ENCODE measurements around the gene RNASE11. TPM values are rescaled to one million over a fixed set of nuclear protein-coding genes. Genes with fewer than 3 reads are reported as not detected.

The RNASE11 gene
- total and polyA plus RNA-seq, 12 donors: 0.11 to 0.57 TPM; not detected in 10

DNA sequence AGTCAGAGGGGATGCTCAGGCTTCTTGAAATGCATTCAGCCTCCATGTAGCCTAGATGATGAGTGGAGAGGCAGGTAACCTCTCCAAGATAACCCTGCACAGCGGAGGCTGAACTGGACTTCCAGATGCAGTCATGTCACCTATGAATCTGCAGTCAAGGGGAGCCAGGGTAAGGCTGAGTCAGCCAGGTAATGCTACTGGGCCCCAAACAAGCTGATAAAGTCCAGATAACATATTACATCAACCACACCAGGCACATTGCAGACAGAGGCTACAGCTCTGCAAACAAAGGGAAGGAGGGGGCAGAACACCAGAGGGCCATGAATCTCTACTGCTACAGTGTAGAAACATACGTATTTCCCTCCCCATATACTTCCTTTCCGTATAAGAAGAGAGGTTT lies 40.9 kb downstream of the RNASE11 start:
- WGBS, 4 donors: 43 to 55% (median 48%) methylated on average over 3 of the region's 3 CpGs
- H3K4me3 ChIP-seq: no peak overlapping the region
- no peaks in the 10 kb centered on the region for H3K9me3 ChIP-seq (replicated peaks in 1 of 3)
- no peak for DNase-seq
- no peaks in the 10 kb centered on the region for H3K27me3 ChIP-seq
- no peaks in the 10 kb centered on the region for H3K36me3 ChIP-seq (replicated peaks in 1 of 2)
- H3K4me1 ChIP-seq (replicated peaks in 1 of 2): no peaks in the 10 kb centered on the region
- H3K27ac ChIP-seq: no peak overlapping the region
- intact Hi-C loops (cut with DNase I): no loop called here
- TF ChIP-seq, protein P1, sequence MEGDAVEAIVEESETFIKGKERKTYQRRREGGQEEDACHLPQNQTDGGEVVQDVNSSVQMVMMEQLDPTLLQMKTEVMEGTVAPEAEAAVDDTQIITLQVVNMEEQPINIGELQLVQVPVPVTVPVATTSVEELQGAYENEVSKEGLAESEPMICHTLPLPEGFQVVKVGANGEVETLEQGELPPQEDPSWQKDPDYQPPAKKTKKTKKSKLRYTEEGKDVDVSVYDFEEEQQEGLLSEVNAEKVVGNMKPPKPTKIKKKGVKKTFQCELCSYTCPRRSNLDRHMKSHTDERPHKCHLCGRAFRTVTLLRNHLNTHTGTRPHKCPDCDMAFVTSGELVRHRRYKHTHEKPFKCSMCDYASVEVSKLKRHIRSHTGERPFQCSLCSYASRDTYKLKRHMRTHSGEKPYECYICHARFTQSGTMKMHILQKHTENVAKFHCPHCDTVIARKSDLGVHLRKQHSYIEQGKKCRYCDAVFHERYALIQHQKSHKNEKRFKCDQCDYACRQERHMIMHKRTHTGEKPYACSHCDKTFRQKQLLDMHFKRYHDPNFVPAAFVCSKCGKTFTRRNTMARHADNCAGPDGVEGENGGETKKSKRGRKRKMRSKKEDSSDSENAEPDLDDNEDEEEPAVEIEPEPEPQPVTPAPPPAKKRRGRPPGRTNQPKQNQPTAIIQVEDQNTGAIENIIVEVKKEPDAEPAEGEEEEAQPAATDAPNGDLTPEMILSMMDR (IDR thresholded peaks at IDR 0.05): no peak
- TF ChIP-seq POLR2A (IDR thresholded peaks at IDR 0.05): no peak

DNA sequence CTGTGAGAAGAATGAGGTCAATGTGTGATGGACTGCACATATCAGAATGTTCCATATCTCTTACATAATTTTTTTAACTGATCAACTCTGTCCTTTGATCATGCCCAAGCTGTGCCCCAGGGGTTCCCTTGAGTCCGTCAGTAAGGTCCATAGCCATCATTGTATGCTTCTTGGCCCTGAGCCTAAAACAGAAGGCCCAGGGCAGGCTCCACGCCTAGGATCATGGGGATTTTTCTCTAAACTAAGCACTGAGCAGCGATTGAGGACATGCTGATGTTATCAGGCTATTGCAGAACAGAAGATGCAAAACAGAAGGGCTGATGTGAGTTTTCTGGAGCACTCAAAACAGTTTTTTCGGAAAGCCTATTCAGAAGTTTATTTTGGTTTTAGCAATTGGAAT lies 47.9 kb downstream of the RNASE11 start:
- H3K36me3 ChIP-seq (replicated peaks in 1 of 2): no peaks in the 10 kb centered on the region
- H3K4me1 ChIP-seq (replicated peaks in 1 of 2): no peaks in the 10 kb centered on the region
- H3K27ac ChIP-seq: no peak overlapping the region
- H3K9me3 ChIP-seq (replicated peaks in 1 of 3): no peaks in the 10 kb centered on the region
- no peak overlapping the region for H3K4me3 ChIP-seq
- 58 to 74% (median 69%) methylated on average over 4 of the region's 4 CpGs for WGBS, 4 donors
- TF ChIP-seq, protein P1 (IDR thresholded peaks at IDR 0.05): no peak
- no peak for TF ChIP-seq POLR2A (IDR thresholded peaks at IDR 0.05)
- peak in 1 of 7 donors; percentile 60 for DNase-seq
- intact Hi-C loops (cut with DNase I): loop anchor here in 1 of 2 donors (10.0 kb wide), 1 partner anchor 155 kb away; no protein-coding TSS in a partner anchor
- no peaks in the 10 kb centered on the region for H3K27me3 ChIP-seq

Other genes starting within 250 kb of the RNASE11 start
- gene PARP2, start 244.4 kb downstream of the RNASE11 start, total RNA-seq: 10 to 100 TPM in 7 of 9 donors, 1 to 10 TPM in 2; 8.5 to 40.3 (median 22.9) TPM
- 10 to 100 TPM; 30.5 to 55.2 (median 33.9) TPM for gene PARP2, start 244.4 kb downstream of the RNASE11 start, polyA plus RNA-seq
- 10 to 100 TPM in 8 of 9 donors, 1 to 10 TPM in 1; 8.7 to 59.8 (median 35.6) TPM for gene TEP1, start 174.5 kb downstream of the RNASE11 start, total RNA-seq
- gene TEP1, start 174.5 kb downstream of the RNASE11 start, polyA plus RNA-seq: 10 to 100 TPM; 22.9 to 39.7 (median 24.9) TPM
- gene KLHL33, start 151.8 kb downstream of the RNASE11 start, total RNA-seq: under 1 TPM in 8 of 9 donors, not detected in 1; 0.18 to 0.95 (median 0.37) TPM
- under 1 TPM; 0.13 to 0.64 (median 0.17) TPM for gene KLHL33, start 151.8 kb downstream of the RNASE11 start, polyA plus RNA-seq
- gene OSGEP, start 133.2 kb downstream of the RNASE11 start, total RNA-seq: 10 to 100 TPM; 25.0 to 57.2 (median 37.4) TPM
- 100 to 1,000 TPM in 2 of 3 donors, 10 to 100 TPM in 1; 31.8 to 102 (median 102) TPM for gene OSGEP, start 133.2 kb downstream of the RNASE11 start, polyA plus RNA-seq
- gene APEX1, start 132.8 kb downstream of the RNASE11 start, total RNA-seq: 100 to 1,000 TPM in 8 of 9 donors, 10 to 100 TPM in 1; 98.4 to 206 (median 165) TPM
- gene APEX1, start 132.8 kb downstream of the RNASE11 start, polyA plus RNA-seq: 100 to 1,000 TPM in 2 of 3 donors, 10 to 100 TPM in 1; 94.1 to 304 (median 125) TPM
- gene PIP4P1, start 126.6 kb downstream of the RNASE11 start, total RNA-seq: 10 to 100 TPM; 10.6 to 60.1 (median 28.6) TPM
- 10 to 100 TPM; 31.9 to 37.6 (median 36.3) TPM for gene PIP4P1, start 126.6 kb downstream of the RNASE11 start, polyA plus RNA-seq
- gene PNP, start 118.6 kb downstream of the RNASE11 start, total RNA-seq: 10 to 100 TPM in 7 of 9 donors, 1 to 10 TPM in 2; 5.4 to 57.5 (median 17.4) TPM
- gene PNP, start 118.6 kb downstream of the RNASE11 start, polyA plus RNA-seq: 100 to 1,000 TPM in 1 of 3 donors, 10 to 100 TPM in 2; 14.3 to 101 (median 25.6) TPM
- under 1 TPM in 5 of 9 donors, not detected in 4; 0.21 to 0.75 (median 0.58) TPM for gene RNASE10, start 82.5 kb downstream of the RNASE11 start, total RNA-seq
- under 1 TPM in 2 of 3 donors, not detected in 1; 0.30 to 0.32 TPM for gene RNASE10, start 82.5 kb downstream of the RNASE11 start, polyA plus RNA-seq
- not detected for gene RNASE9, start 27.0 kb downstream of the RNASE11 start, total RNA-seq
- gene RNASE9, start 27.0 kb downstream of the RNASE11 start, polyA plus RNA-seq: not detected
- not detected for gene RNASE12, start 3.4 kb upstream of the RNASE11 start, total RNA-seq
- not detected for gene RNASE12, start 3.4 kb upstream of the RNASE11 start, polyA plus RNA-seq
- gene OR6S1, start 53.7 kb upstream of the RNASE11 start, total RNA-seq: not detected
- gene OR6S1, start 53.7 kb upstream of the RNASE11 start, polyA plus RNA-seq: not detected
- gene RNASE4, start 96.6 kb upstream of the RNASE11 start, total RNA-seq: 10 to 100 TPM in 2 of 9 donors, 1 to 10 TPM in 7; 1.2 to 24.9 (median 7.7) TPM
- 10 to 100 TPM in 1 of 3 donors, 1 to 10 TPM in 2; 6.0 to 12.7 (median 9.8) TPM for gene RNASE4, start 96.6 kb upstream of the RNASE11 start, polyA plus RNA-seq
- gene ANG, start 100.8 kb upstream of the RNASE11 start, total RNA-seq: 10 to 100 TPM in 1 of 9 donors, 1 to 10 TPM in 7, under 1 TPM in 1; 0.78 to 12.0 (median 3.6) TPM
- 1 to 10 TPM; 1.8 to 10.0 (median 3.7) TPM for gene ANG, start 100.8 kb upstream of the RNASE11 start, polyA plus RNA-seq
- not detected for gene EDDM3A, start 157.9 kb upstream of the RNASE11 start, total RNA-seq
- gene EDDM3A, start 157.9 kb upstream of the RNASE11 start, polyA plus RNA-seq: not detected
- gene EDDM3B, start 180.4 kb upstream of the RNASE11 start, total RNA-seq: not detected
- gene EDDM3B, start 180.4 kb upstream of the RNASE11 start, polyA plus RNA-seq: not detected
- gene RNASE6, start 193.3 kb upstream of the RNASE11 start, total RNA-seq: 10 to 100 TPM in 8 of 9 donors, 1 to 10 TPM in 1; 4.5 to 61.0 (median 22.3) TPM
- 10 to 100 TPM in 1 of 3 donors, 1 to 10 TPM in 2; 5.9 to 17.9 (median 7.2) TPM for gene RNASE6, start 193.3 kb upstream of the RNASE11 start, polyA plus RNA-seq
- 1,000 to 10,000 TPM in 2 of 9 donors, 100 to 1,000 TPM in 7; 103 to 2,068 (median 604) TPM for gene RNASE1, start 214.8 kb upstream of the RNASE11 start, total RNA-seq
- 100 to 1,000 TPM; 170 to 424 (median 388) TPM for gene RNASE1, start 214.8 kb upstream of the RNASE11 start, polyA plus RNA-seq